HG02840 (cell line): ENCODE data around the gene SLC35E1.

Experiments used
- ATAC-seq: cut with Tn5 transposase; IDR thresholded peaks from one replicate; pipeline ENCODE4 v1.9.1; 2021; ENCODE audit warnings: mild to moderate bottlenecking, moderate library complexity, moderate number of reproducible peaks; ENCODE audit not compliant: unreplicated experiment, low FRiP score

The SLC35E1 gene

DNA sequence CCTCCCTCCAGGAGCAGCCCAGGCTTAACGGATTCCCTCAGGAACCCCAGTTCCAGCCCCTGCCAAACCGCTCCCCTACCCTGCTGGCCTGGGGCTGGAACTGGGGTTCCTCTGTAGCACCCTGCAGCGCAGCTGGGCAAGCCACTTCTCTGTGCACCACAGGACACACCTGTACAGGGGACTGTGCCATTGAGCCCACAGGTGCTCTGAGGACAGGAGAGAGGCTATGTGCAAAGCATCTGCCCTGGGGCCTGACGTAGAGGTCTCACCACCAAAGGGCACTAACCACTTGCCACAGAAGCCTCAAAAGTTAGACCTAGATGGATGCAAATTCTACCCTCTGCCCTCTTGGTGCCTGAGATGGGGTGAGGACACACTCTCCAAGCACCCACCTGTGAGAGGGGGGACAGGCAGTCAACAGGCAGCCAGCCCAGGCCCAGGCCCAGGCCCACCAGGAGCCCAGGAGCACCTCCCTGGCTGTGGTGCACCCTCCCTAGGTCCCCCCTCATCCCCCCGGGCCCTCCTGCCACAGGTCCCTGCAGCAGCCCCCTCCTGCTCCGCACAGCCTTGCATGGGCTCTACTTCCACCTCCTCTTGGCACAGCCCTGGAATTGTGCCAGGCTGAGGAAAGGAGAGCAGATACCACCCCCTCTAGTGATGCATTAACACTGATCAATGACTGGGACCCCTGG lies 27.6 kb upstream of the SLC35E1 start:
- no peak for ATAC-seq

DNA sequence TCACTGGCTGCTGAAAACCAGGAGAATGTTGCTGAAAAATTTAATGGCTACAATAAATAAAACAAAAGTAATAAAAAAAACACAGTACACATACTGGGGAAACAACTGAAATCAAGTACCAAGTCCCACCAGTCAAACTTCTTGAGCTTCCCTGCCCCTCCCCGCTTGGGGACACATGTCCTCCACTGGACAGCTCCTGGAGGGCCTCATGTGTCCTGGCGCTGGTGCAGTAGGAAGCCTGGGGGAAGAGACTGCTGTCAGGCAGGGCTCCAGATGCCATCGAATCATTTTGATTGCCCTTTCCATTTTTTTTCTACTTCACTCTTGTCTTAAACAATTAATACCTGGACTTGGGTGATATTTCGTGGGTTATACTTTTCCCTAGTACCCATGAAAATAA lies 26.6 kb upstream of the SLC35E1 start:
- no peak for ATAC-seq

DNA sequence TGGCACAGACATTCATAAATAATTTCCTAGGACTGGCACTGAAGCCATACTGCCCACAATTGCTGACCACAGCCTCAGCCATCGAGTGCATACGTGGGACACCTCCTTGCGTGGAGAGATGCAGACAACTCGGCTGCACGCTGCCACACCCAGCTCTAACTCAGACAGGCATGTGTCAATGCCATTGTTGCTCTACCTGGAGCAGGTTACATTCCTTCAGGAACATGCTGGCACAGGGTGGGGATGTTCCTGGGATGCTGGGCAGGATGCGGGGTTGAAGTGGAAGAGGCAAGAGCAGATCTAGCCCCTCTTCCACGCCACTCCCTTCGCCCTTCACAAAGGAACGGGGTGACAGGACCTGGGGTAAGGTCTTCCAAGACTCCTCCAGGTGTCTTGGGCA lies 24.2 kb upstream of the SLC35E1 start:
- ATAC-seq, result no peak

DNA sequence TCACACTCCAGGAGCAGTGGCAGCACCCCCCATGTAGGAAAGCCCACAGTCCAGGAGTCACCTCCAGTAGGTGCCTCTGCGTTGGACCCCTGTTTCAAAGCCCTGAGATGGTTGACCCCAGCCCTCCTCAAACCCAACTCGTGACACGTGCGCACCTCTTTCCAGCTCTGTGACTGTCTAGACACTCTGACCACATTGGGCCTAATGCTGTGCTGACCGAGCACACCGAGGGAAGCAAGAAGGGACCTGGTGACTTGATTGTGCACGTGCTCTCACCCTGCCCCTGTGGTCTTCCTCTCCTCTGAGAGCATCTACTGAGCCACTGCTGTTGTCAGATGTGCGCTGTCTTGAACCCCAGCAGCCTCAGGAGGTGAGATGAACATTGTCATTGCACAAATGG lies 22.9 kb upstream of the SLC35E1 start:
- ATAC-seq, result no peak

DNA sequence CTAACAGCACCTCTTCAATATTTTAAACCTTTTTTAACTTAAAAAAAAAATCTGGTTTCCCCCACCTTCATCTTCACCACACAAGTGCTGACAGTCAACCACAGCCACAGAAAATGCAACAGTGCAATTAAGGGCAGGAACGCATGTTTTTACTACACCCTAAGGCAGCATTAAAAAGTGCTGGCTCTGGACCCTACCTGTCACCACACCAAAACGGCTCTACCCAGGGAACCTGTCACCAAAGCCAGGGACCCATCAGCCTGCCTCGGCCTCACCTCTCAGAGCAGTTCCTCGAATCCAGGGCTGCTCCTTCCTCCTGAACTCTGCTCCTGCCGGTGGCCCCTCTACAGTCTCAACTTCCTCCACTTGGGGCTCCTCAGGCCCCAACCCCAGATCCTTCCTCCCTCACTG lies 22.5 kb upstream of the SLC35E1 start:
- no peak for ATAC-seq

DNA sequence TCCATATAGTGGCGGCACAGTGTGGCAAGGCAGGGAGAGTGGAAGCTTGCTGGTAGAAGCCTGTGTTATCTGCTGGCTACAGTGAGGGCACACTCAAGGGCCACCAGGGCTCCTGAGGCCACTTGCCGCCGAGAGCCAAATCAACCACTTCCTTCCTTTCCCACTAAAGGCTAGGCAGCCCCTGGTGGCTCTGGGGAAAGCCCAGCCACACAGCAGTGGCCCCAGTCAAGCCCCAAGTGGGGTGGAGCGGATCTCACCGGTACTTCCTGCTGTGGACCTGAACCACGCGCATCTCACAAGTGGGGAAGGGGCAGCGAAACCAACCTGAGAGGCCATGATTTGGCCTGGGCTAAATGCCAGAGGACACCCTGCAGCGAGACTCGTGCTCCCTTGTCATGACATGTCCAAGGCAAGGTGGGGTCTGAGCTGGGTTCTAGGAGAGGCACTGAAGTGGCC lies 21.9 kb upstream of the SLC35E1 start:
- no peak for ATAC-seq

DNA sequence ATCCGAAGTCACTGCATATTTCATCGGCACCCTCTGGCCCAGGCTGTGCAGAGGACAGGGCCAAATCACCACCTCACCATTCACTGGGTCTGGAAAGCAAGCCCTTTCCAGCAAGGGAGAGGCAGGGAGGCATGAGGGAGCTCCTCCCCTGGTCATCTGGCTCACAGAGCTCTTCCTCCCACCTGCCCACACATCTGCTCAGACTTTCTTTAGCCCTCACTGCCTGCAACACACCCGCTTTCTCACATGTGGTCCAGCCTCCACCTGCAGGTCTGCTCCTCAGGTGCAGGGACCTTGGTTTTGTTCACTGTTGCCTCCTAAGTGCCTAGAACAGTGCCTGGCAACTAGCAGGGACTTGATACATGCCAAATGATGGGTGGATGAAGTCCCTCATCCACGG lies 21.0 kb upstream of the SLC35E1 start:
- no peak for ATAC-seq

- no peak for ATAC-seq
Observed at GRCh38 chr19:16591803-16592556, 19.8 kb upstream of the SLC35E1 start.

DNA sequence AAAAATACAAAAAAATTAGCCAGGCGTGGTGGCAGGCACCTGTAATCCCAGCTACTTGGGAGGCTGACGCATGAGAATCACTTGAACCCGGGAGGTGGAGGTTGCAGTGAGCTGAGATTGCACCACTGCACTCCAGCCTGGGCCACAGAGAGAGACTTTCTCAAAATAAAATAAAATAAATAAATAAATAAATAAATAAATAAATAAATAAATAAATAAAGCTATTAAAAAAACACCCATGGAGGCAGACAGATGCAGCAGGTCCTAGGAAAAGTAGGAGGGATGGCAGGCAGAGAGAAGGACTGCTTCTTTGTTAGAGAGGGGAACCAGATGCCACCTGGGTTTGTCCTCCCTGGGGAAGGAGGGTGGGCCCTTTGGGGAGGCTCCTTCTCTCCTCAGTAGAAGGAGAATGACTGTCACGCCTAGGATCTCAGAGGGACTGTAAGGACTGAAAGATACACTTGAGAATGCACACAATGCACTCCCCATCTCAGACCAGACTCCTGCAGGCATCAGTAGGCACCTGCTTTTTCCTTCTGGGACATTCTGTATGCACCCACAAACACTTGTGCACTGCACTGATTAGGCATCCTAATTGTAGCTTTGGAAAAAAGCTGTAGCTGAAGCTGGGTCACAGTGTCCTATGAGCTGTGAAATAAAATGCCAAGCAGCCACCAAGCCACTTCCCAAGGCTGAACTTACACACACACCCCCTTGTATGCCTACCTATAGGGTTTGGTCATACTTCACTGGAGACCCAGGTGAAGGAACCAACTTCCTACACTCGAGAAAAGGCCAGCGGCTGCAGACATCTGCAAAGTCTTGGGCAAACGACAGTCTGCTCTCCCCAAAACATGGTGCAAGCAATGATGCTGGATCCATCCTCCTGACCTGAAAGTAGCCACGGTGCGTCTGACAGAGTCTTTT lies 18.9 kb upstream of the SLC35E1 start:
- no peak for ATAC-seq

GRCh38 chr19:16589917-16590316 lies 17.7 kb upstream of the SLC35E1 start:
- ATAC-seq, result no peak

GRCh38 chr19:16588824-16589577 lies 16.8 kb upstream of the SLC35E1 start:
- ATAC-seq, result no peak

DNA sequence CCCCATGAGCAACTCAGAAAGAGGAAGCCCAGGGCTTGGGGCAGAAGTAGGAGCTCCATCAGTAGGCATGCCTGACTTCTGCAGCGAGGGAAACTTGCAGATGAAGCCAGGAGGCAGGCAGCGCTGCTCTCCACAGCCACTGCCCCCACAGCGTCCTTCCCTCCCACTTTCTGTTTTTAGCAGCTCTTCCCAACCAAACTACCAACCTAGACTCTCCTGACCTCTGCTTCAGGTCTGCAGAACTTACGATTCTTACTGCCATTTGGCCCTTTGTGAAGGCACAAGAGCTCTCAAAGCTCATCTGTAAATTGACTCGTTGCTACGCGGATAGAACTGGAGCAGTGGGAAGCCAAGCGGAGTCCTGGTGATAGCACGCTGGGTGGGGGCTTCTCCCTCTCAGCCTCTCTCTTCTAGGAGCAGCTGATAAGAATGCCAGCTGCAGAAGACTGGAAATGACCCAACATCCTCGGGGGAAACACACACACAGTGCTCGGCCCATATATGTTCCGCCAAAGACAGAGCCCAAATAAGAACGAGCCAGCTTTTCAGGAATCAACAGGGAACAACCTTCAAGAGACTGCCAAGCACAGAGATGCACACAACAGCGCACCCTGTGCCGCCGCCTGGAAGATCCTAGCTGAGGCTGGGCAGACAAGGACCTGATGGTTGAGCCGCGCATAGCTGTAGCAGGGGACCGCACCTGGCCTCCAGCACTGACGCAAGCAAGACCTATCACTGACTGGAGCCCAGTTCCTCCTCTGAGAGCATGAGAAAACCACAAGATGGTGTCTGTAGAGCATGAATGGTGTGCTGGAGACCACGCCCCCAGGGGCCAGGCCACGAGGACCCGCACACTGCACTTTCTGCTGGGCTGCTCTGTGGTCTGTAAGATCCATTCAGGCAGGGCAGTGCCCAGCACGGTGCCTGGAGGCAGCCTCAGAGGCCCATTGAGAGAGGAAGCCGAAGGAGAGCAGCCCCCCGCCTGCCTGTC lies 15.9 kb upstream of the SLC35E1 start:
- ATAC-seq, result peak; percentile 27

DNA sequence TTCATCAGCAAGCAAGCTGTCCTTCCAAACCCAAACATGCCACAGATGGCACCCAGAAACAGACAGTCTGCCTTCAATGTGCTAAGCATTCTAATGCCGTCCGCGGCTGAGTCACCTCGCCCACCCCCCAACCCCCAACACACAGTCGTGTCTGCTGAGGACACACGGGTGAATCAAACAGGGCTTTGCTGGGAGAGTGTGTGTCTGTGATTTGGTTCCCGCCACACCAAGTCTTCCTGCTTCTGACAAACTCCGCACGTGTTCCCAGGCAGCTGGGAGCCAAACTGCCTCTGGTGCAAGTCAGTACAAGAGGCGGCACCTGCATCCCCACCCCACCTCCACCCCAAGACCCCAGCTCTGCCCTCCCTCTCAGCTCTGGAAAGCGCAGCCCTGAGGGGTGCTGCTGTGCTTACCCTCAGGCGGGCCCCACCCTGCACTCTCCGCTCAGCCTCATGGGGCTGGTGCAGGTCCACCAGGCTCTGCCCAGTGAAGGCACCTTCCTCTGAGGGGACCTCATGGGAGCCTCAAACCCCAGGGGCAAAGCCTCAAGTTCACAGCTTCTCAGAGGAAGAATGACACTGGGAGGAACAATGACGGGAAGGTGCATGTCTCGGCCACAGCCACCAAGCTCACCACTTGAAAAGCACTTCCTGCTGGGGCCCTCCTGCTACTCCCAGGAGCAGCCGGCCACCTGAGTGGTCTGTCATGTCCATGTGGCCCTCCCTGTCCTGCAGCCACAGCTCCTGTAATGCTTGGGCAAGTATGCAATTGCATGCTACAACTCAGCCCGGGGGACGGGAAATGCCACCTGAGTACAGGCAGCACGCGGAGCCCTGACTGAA lies 15.0 kb upstream of the SLC35E1 start:
- no peak for ATAC-seq

- ATAC-seq, result no peak
Observed at GRCh38 chr19:16586477-16586871, 14.3 kb upstream of the SLC35E1 start.

- no peak for ATAC-seq
Observed at GRCh38 chr19:16585808-16586476, 13.7 kb upstream of the SLC35E1 start.

DNA sequence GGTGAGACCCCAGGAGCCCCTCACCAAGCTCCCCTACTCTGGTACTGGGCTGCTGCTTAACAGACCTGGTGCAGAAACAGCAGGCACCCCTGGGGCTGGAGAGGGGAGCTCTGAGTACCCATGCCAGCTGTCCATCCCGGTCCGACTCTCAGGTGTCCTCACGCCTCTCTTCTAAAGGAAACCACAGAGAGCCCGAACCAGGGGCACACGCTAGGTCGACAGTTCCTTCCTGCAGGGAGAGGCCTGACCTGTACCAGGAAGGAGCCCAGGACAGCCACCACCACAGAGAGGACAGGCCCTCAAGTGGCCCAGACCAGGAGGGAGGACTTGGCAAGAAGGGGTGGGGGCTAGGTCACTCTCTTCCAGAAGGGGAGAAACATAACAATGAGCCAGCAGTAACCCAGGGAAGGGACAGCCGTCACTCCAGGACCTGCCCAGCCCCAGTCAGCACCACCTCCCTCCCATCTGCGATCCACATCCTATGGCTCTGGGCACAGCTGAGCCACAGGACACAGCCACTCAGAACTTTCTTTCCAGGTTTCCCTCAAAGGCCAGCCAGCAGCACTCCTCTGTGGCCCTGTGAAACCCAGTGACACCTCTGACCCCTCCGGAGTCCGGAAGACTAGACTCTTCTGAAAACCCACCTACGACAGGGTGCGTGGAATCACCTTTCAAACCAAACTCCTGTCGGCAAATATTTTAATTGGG lies 13.0 kb upstream of the SLC35E1 start:
- no peak for ATAC-seq
